IPS-18c (cell line): Measurements from ENCODE around the gene DACH1.

Source experiments
- H3K4me3 ChIP-seq: 2 replicates; pipeline ENCODE4 v1.7.0; 2013; ENCODE audit warnings: low read depth, mild to moderate bottlenecking, low read length, moderate library complexity; ENCODE audit not compliant: insufficient read depth
- H3K9me3 ChIP-seq: one replicate; pipeline ENCODE4 v1.6.1; 2013; ENCODE audit warnings: mild to moderate bottlenecking, low read length, moderate library complexity; ENCODE audit not compliant: control insufficient read depth, insufficient read depth

Gene DACH1

DNA sequence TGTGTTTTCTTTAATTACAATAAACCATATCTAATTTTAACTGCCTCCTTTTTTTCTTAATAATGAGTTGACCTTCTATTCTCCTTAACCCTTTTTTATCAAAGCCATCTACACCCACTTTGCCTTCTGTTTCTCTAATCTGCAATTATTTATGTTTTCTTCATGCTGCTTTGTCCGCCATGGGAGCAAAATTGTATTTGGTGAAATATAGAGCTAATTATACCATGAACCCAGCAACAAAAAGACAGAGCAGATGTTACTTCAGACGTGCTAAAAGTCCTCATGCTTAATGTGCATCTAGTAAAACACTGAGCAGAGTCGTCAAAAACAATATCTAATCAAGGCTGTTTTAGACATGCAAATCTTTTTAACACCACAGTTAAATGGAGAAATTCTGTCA is 264.7 kb downstream of the DACH1 start:
- H3K4me3 ChIP-seq, result no peak overlapping the region

GRCh38 chr13:71597150-71597549 is 269.9 kb downstream of the DACH1 start:
- no peaks in the 10 kb centered on the region for H3K9me3 ChIP-seq
- H3K4me3 ChIP-seq, result no peak overlapping the region

More for the DNA sequence above, 264.7 kb downstream of the DACH1 start:
- H3K9me3 ChIP-seq, result no peaks in the 10 kb centered on the region

GRCh38 chr13:71596116-71596515 is 270.9 kb downstream of the DACH1 start:
- no peaks in the 10 kb centered on the region for H3K9me3 ChIP-seq
- no peak overlapping the region for H3K4me3 ChIP-seq

- no peak overlapping the region for H3K4me3 ChIP-seq
- no peaks in the 10 kb centered on the region for H3K9me3 ChIP-seq
Measured at GRCh38 chr13:71593566-71593965, 273.4 kb downstream of the DACH1 start.

GRCh38 chr13:71591374-71591773 is 275.6 kb downstream of the DACH1 start:
- H3K9me3 ChIP-seq, result no peaks in the 10 kb centered on the region
- H3K4me3 ChIP-seq, result no peak overlapping the region

- no peak overlapping the region for H3K4me3 ChIP-seq
- H3K9me3 ChIP-seq, result no peaks in the 10 kb centered on the region
Measured at GRCh38 chr13:71590654-71591148, 276.3 kb downstream of the DACH1 start.

DNA sequence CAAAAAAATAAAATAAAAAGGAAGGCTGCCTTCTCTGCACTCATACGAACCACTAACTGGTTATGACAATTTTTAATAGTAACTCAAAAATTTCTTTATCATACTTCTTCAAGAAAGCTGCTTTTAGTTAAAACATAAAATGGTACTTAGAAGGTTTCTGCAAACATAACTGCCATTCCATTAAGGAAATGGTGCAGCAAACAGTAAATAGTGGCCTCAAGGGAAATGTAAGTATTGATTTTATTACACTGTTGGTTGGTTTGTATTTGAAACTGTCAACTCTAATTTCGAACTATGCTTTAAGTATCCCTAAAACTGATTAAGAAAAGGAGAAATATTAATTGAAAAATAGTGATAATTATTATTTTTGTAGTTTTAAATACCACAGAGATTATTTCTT is 278.0 kb downstream of the DACH1 start:
- H3K9me3 ChIP-seq, result no peaks in the 10 kb centered on the region
- H3K4me3 ChIP-seq, result no peak overlapping the region

DNA sequence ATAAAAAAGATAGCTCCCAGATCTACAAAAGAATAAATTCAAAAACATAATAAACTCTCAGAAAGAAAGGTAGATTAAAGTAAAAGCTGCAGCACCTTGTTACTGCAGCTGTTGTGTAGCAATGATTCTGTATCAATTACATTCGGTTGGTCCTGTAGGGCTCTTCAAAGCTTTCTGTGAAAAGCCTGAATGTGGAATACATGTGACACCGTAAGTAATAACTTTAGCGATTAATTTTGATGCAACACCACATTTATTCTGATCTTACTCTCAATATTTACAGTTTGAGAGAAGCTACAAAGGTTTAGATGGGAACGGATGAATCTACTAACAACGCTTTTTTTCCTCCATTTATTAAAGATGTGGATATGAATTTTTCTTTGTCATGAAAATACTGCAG is 279.2 kb downstream of the DACH1 start:
- H3K9me3 ChIP-seq, result no peaks in the 10 kb centered on the region
- no peak overlapping the region for H3K4me3 ChIP-seq

DNA sequence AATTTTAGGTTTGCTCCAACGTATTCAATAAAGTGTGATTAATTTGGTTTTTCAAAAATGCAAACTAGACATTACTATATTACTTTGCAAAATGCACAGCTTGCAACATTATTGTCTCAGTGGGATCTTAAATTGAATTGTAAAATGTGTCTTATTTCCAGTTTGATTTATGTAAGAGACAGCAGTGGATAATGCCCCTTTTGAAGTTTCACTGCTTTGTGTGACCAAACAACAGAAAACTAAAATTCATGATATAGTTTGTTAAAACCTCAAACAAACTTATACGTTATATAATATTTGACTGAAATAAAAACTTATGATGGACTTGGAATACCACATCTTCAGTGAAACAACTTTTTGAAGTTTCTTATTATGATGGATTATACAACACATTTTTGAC is 279.8 kb downstream of the DACH1 start:
- Histone ChIP-seq H3K4me3 (no peak overlapping the region), H3K9me3 (no peaks in the 10 kb centered on the region)

GRCh38 chr13:71583581-71583980 is 283.4 kb downstream of the DACH1 start:
- Histone ChIP-seq H3K9me3 (no peaks in the 10 kb centered on the region), H3K4me3 (no peak overlapping the region)

- H3K9me3 ChIP-seq, result no peaks in the 10 kb centered on the region
- H3K4me3 ChIP-seq, result no peak overlapping the region
Measured at GRCh38 chr13:71580614-71581013, 286.4 kb downstream of the DACH1 start.

DNA sequence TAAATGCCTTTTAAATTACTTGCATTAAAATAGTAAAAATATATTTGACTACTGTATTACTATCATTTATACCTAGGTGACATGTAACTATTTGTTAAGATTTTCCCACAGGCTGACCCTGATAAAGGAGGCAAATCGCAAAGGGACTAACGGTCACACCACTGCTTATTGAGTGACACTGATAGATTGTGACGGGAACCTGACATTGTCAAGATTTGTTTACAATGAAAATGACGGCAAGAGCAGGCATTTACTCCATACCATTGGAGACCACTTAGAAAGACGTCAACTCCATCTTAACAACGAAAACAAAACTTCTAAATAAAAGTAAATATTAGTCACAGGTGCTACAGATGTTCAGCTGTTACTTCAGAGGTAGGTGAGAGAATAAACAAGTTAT is 289.0 kb downstream of the DACH1 start:
- H3K9me3 ChIP-seq, result no peaks in the 10 kb centered on the region
- H3K4me3 ChIP-seq, result no peak overlapping the region

DNA sequence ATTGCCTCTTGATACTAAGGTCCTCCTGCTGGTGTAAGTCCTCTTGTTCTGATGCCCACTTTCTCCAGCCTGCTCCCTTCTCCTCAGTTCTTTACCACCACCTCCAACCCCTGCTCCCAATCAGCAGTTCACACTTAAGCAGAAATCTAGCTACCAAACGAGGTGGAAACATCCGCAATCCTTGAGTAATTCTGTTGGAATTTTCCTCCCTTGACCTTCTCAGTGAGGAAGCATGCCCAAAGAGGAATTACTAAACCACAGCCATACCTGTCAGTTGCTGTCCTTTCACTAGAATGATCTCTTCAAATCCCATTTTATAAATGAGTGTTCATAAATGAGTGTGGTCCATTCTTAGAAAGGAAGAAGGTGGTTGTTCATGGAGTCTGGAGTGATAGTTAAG is 289.9 kb downstream of the DACH1 start:
- H3K4me3 ChIP-seq, result no peak overlapping the region
- no peaks in the 10 kb centered on the region for H3K9me3 ChIP-seq

GRCh38 chr13:71576571-71576970 is 290.4 kb downstream of the DACH1 start:
- Histone ChIP-seq H3K9me3 (no peaks in the 10 kb centered on the region), H3K4me3 (no peak overlapping the region)

DNA sequence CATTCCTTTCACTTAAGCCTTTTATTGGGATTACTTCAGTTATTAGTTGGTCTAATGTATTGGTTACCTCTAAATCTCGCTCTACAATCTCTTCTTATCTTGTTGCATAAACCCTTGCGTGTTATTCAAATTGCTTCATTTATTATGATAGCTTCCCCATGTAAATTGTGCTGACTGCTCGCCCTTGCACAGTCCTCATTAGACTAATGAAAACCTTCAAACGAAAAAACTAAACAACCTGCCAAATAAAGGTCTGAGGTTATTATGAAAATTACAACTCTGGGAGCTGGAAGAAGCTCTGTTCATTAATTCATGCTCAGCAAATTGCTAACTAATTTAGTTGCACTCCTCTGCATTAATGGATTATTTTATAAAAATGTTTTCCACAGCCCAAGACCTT is 320.1 kb downstream of the DACH1 start:
- H3K9me3 ChIP-seq, result no peaks in the 10 kb centered on the region
- no peak overlapping the region for H3K4me3 ChIP-seq

- H3K4me3 ChIP-seq, result no peak overlapping the region
- no peaks in the 10 kb centered on the region for H3K9me3 ChIP-seq
Measured at GRCh38 chr13:71540098-71540497, 326.9 kb downstream of the DACH1 start.

- Histone ChIP-seq H3K9me3 (no peaks in the 10 kb centered on the region), H3K4me3 (no peak overlapping the region)
Measured at GRCh38 chr13:71536201-71536600, 330.8 kb downstream of the DACH1 start.

- Histone ChIP-seq H3K4me3 (no peak overlapping the region), H3K9me3 (no peaks in the 10 kb centered on the region)
Measured at GRCh38 chr13:71524613-71525304, 342.2 kb downstream of the DACH1 start.

DNA sequence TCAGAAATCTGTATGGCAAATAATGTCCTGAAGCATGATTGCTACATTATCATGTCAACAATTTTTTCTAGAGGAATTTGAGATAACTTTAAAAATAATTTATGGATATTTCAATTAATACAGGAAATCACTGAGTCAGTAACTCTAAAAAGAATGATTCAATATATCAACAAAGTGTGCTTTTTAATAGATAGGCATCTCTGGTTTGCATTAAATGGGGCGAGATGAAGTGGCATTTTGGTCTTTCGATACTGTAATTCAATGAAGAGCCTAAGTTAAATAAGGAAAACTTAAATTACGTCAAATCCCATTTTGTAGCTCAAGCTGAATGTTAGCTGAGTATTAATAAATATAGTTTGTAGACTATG is 342.8 kb downstream of the DACH1 start:
- Histone ChIP-seq H3K4me3 (no peak overlapping the region), H3K9me3 (no peaks in the 10 kb centered on the region)
